Kasumi-1 (cell line): ENCODE data around the gene RRP1.
"Not testable (repeated sequence)": the region's sequence is repeated elsewhere in the genome, so short reads cannot be mapped to it uniquely, and the experiment has no call there.

Experiments used
- DNase-seq, 2 experiments: peaks; one replicate each; lab custom pipeline; 2025; lab: John Stamatoyannopoulos, UW

RRP1 gene

GRCh38 chr21:43816611-43817071 is 27.3 kb downstream of the RRP1 start:
- no peak for DNase-seq

GRCh38 chr21:43817157-43818086 is 28.0 kb downstream of the RRP1 start:
- DNase-seq: peak; percentile 6 to 14

- peak; percentile 81 to 82 for DNase-seq
These were observed 29.3 kb downstream of the RRP1 start for GRCh38 chr21:43818685-43819084.

- no peak for DNase-seq
These were observed 30.4 kb downstream of the RRP1 start for GRCh38 chr21:43819511-43820405.

- DNase-seq: no peak
These were observed 31.1 kb downstream of the RRP1 start for GRCh38 chr21:43820466-43820865.

GRCh38 chr21:43822166-43822565 is 32.8 kb downstream of the RRP1 start:
- DNase-seq: not testable (repeated sequence)

- not testable (repeated sequence) for DNase-seq
These were observed 33.4 kb downstream of the RRP1 start for GRCh38 chr21:43822741-43823140.

GRCh38 chr21:43824333-43825241 is 35.2 kb downstream of the RRP1 start:
- peak in 1 of 2 experiments; percentile 5 for DNase-seq

GRCh38 chr21:43825242-43825935 is 36.0 kb downstream of the RRP1 start:
- no peak for DNase-seq

GRCh38 chr21:43825936-43826622 is 36.7 kb downstream of the RRP1 start:
- DNase-seq: no peak

- no peak for DNase-seq
These were observed 37.2 kb downstream of the RRP1 start for GRCh38 chr21:43826623-43826974.

GRCh38 chr21:43827015-43827611 is 37.7 kb downstream of the RRP1 start:
- DNase-seq: no peak

- DNase-seq: no peak
These were observed 39.8 kb downstream of the RRP1 start for GRCh38 chr21:43829161-43829560.

- DNase-seq: peak; percentile 54 to 65
These were observed 40.3 kb downstream of the RRP1 start for GRCh38 chr21:43829575-43830119.

GRCh38 chr21:43832158-43832550 is 42.8 kb downstream of the RRP1 start:
- no peak for DNase-seq

GRCh38 chr21:43832648-43833047 is 43.3 kb downstream of the RRP1 start:
- no peak for DNase-seq

GRCh38 chr21:43834146-43834905 is 44.9 kb downstream of the RRP1 start:
- peak; percentile 60 to 72 for DNase-seq

GRCh38 chr21:43835050-43835449 is 45.7 kb downstream of the RRP1 start:
- DNase-seq: peak; percentile 59 to 69

- DNase-seq: no peak
These were observed 46.5 kb downstream of the RRP1 start for GRCh38 chr21:43835861-43836260.
